OCI-M2 (cell line): ENCODE measurements around the gene HOXB4.

Experiments
- DNase-seq: peaks from one replicate; lab custom pipeline; 2025; ENCODE audit not compliant: unreplicated experiment; lab: John Stamatoyannopoulos, UW

The HOXB4 gene

DNA sequence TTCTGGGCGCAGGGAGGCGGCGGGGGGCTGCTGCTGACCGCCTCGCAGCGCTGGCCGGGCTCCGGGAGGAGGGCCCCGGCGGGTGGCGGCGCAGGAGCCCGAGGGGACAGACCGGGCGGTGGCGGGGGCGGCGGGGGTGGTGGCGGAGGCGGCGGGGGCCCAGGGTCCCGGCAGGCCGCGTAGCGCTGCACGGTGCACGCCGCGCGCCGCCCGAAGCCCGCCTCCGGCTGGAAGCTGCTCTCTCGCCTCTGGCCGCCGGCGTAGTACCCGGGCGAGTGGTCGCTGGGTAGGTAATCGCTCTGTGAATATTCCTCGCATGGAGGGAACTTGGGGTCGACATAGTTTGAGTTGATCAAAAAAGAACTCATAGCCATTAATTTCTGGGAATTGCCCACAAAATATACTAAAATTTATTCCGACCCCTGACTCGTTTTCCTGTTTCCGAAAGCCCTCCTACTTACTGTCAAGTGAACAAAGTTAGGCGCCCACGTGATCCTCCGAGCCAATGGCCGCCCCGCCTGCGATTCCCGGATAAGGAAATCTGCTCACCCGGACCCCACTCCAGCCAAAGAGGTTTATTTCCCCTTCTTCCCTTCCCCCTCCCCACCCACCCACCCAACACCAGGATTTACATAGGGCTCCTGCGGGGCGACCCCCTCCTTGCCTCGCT lies at the start of gene HOXB4:
Gene HOXB4 (minus strand): TSS at position 405 of the 670 bp plus-strand sequence. CDS start 31 bp downstream, at position 374.
- peak; percentile 42 for DNase-seq

DNA sequence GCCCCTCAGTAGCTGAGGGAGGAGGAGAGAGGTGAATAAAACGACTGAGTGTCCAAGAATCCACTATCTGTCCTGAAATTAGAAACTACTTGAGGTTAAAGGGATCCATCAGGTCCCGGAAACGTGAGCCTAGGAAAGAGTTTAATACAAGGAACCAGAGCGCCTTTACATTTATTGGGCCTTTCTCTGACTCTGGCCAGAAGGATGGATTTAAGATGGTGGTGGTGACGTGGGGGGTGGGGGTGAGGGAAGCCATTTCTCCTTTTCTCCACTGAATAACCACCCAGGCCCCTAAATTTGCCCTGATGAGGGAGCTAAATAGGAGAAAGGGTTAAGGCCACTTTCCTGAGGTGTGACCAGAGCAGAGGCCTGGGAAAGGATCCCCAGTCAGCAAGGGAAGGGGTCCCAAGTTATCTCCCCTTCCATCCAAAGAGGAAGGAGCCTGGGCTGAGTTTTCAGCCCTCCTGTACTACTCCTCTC lies 49.0 kb upstream of the HOXB4 start:
- no peak for DNase-seq

DNA sequence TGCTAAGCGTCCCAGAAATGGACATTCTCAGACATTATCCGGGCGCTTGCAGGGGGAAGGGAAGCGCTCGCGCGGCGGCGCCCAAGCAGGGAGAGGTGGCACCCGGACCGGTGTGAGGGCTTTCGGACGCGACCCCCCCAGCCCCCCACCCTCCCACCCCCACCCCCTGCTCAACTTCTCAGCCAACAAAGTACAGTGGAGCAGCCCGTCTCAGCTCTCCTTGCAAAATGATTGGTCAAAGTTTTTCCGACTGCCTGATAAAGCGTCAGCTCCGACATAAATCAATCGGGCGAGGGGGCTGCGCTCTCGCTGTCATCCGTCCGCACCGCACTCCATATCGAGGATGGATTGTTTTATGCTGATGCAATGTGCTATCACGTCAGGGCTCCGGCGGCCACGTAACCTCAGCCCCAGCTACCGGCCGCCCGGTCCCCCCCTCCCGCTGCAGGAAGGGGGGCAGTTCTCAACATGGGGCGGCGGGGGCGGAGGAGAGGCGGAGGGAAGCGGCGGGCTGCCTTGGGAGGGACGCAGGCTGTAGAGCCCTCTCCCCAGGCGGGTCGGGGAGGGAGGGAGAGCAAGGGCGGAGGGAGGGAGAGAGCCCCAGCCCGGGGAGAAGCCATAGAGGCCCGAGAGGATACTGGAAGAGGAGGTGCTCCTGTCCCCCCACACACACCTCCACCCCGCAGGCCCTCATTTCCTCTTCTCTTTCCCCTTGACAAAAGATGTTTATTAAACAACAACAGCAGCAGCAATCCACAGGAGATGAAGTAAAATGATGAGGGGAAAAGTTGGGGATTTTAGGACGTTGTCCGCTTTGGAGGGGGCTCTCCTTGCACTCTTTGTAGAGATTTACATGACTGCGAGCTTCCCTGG lies 48.3 kb upstream of the HOXB4 start, which contains the start of gene HOXB9:
Gene HOXB9 (minus strand): TSS at position 114 of the 873 bp plus-strand sequence. CDS start 89 bp downstream, at position 25.
- DNase-seq, result no peak

DNA sequence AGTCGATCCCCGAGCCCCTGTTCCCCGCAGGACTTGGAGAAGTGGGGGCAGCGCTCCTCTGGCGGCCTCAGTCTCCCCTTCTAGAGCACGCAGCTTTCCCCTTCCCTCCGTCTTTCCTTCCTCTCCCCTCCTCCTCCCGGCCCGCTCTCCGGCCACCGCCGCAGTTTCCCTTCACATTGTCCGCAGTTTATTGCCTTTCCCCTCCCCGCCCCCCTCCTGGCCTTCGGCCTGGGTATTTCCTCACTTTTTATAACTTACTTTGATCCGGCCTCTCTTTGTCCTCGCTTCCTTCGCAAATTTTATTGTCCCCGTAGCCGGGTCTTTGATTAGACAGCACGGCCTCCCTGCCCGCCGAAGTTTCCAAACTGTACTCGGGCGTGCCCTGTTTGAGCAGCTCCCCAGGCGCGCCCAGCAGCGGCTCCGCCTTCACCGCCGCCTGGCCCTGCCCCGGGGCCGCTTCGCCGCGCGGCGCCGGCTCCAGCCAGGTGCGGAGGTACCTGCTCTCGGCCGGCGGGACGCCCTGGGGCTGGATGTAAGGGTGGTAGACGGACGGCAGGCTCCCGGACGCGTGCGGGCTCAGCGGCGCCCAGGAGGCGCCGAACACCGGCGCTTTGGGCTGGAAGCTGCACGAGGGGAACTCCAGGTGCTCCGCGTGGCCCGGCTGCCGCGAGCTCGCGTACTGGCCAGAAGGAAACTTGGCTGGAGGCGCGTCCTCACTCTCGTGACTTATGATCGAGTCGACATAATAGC lies 47.5 kb upstream of the HOXB4 start:
- no peak for DNase-seq

DNA sequence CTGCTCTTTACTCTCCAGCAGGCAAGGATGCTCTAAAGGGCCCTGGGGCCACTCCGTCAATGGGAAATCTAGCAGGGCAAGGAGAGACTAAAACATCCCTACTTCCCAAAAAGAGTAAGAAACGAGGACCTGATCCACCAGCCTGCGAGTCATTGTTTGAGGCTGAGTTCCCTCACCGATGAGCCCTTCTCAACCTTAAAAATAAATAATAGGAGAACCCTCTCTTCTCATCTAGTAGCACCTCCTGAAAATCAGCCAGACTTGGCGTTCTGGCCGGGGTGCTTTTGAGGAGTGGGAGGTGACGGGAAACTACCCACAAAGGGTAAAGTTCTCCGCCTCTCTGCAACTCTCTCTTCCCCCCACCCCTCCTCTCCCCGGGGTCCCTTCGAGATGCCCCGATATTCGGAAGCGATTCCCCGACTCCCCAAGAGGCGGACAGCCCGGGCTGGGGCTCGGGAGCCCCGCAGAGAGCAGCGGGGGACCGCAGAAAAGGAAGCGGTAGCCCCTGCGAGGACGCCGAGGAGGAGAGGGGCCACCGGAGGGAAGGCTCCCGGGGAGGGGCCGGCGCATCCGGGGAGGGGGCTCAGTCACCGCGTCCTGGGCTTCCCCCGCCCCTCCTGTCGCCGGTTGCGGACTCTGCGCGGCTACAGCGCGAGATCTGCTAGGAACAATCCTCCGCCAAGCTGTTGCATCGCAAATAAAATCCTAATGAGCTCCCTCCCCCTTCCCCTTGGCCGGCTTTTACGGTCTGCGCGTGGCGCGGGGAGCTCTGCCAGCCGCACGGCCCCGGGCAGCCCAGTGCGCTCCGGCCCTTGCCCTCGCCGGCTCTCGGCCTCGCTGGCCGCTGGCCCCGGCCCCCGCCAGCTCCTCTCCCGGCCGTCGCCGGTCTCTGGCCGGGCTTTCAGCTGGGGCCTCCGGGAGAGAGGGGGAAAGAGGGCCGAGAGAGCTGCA lies 46.7 kb upstream of the HOXB4 start:
- no peak for DNase-seq

DNA sequence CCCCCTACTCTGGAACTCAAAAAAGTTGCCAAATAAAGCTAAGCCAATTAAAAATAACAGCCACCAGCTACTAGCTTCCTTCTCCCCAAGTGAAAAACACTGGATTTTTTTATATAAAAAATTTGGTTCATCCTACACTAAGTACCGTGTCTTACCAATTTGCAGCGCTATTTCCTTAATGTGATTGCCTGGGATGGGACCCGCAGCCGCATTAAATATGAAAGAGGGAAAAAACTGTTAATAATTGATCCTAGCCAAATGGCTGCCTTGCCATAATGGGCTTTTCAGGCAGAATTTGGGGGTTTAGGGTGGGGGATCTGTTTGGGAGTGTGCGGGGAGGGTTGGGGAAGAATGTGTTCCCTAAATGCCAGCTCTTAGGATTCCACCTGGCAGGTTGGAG lies 46.0 kb upstream of the HOXB4 start:
- DNase-seq, result no peak

DNA sequence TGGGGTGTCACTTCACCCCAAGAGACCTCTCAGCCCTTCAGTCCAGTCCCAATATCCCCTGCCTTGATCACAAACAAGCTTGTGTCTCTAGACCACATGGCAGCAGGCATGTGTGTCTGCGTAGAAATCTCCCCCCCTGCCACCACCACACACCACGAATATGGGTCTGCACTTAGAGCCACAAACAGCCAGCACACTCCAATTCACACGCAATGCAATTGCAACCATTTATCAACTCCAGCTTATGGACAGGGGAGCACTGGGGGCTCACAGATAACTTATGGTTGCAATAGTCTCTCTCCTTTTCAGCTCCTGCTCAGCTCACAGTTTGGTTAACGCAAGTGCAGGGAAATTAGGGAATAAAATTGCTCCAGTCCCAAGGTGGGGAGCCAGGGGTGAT lies 45.4 kb upstream of the HOXB4 start:
- DNase-seq, result no peak

DNA sequence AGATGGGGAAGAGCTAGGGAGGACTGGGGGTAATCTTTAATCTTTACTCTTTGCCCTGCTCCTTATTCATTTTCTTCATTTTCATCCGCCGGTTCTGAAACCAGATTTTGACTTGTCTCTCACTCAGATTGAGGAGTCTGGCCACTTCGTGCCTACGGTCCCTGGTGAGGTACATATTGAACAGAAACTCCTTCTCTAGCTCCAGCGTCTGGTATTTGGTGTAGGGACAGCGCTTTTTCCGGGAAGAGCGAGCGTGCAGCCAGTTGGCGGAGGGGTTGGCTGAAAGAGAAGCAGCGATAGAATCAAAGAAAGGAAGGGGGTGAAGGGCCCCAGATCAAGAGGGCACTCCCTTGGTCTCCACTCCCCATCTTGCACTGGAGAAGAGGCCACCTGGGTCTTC lies 44.7 kb upstream of the HOXB4 start:
- DNase-seq, result no peak

DNA sequence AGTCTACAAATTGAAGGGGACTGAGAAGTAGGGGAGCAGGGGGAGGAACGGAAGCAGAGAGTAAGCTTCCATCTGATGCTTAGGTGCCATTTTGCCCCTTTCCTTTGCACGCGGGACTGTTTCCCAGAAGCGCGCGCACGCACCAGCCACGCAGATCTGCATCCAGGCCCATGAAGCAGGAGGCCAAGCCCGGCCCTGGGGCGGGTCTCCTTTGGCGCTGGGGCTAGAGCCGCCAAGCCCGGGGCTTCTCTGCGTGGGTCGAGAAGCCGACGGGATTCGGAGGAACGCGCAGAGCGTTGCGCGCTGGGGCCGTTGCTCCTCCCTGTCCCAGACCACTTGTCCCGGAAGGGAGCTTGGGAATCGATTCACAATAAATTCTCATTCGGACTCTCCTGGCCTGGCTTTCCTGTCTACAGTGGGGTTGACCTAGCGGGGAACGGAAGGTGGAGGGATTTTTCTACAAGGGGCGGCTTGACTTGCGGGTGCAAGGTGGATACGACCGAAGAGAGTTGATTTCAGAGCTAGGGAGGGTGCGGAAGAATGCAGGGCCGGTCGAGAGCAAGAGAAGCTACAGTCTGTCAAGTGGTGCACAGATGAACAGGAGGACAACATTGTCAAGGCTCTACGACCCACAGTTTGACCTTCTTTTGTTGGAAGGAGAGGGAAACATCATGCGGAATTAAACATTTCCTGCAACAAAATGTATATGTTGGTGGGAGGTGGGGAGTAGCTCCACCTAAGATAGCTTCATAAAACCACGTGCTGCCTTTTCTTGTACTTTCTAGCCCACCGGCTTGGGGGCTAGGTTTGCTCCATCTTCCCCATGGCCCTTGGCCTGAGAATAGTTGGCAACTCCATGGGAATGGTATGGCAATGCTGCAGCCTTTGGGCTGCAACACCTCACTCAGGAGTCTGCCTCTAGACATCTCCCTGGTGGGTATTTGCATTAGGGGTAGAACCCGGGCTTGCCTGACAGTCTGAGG lies 43.6 kb upstream of the HOXB4 start:
- no peak for DNase-seq

DNA sequence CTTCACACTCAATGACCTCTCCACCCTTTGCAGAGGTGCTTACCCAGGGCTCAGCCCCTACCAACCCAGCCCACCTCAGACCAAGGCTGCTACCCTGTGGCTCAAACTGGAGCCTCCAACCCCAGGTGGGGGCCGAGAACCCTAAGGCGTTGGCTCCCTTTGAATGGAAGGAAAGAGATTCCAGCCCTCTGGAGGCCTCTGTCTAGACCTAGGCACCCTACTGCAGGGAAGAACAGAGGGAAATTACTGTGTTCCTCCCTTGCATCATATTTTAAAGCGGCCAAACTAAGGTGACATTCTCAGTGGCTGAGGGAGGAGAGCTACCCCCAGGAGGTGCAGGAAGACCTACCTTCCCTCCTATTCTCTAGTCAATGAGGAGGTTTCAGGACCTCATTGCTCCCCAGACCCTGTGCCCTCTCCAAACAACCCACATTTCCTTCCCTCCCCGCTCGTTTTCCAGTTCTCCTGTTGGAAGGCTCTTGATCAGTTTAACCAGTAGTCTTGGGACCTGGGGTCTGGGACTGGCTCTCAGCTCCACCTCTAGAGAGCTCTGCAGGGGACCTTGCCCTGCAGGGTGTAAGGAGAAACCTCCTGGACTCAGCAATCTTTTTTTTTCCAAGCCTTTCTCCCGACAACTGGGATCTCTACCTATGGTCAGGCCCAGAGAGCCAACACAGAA lies 42.5 kb upstream of the HOXB4 start:
- no peak for DNase-seq

DNA sequence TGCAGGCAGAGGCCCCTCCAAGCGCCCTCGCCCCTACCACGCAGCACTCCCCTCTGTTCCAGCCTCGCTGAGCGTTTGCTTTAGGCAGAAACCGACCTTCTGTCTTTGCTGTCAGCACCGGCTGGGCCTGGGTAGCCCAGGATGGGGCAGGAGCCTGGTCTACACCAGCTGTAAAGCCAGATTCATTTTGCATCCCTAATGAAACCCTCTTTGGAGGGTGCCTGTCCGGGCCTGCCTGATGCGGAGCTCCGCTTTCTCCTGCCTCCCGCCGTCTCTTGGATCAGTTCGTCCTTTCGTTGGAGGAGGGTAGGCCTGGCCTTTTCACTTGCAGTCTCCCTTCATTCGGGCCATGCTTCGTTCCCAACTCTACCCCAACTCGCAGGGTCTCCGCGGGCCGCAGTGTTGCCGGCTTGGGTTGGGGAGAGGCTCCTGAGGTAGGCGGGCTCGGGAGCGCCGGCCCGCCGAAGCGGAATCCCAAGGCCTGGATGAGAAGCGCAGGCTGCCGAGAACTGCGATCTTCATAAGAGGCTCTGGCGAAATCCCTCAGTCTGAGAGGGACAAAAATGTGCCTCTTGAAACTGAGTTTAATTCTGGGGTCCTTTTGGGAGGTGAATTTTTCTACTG lies 41.8 kb upstream of the HOXB4 start:
- DNase-seq, result no peak

DNA sequence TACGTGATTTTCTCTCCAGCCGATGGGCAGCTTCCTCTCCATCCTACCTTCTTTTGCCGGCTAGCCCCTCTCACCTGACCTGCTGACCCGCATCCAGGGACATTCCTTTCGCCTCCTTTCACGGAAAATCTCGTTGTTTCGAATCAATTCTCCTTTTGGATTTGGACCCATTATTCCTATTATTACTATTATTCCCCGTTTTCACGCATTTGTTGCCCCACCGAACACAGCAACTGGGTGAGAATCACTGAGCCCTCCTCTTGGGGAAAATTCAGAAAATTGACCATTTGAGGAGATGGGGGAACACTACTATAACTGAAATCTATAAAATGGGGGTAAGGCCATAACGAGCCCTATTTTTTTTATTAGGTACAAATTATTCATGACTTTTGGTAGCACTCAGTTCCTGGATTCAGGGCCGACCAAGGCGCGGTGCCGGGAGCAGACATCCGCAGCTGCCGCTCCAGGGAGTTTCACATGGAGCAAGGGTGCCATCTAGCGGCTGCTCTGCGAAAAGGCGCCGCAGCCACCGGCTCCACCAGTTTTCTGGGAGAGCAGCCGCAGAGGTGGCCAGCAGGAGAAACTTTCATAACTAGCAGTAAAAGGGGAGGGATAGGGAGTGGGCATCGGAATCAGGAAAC lies 40.2 kb upstream of the HOXB4 start:
- DNase-seq, result peak; percentile 58

DNA sequence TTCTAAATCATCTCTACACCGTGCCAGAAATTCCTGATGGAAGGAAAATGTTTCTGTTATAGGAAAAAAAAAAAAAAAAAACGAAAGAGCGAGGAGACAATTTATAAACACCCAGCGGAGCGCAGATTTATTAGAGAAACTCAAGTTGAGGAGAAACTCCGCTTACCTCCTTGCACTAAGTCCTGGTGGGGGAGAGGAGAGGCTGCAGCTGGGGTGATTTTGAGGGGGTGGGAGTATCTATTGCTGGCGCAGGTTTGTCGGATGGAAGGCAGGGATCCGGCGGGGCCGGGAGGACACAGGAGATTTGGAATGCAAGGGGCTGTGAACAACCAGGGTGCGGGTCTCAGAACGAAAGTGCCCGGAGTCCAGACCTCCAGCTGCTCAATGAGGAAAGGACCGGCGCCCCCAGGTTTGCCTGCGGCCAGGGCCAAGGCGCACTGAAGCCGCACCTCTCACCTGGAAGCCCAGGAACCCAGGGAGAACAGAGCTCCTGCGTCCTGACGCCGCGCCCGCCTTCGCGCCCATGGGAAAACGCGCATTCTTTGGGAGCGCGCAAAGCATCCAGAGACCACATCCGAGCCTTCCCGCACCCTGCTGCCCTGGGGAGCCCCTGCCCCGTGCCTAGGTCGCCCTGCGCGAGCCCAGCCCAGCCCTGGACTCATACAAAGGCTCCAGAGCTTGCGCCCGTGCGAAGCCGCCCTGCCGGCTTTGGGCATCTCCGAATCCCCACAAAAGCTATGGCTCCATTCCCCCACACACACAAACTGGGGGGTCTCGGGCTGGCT lies 39.5 kb upstream of the HOXB4 start:
- DNase-seq, result no peak

DNA sequence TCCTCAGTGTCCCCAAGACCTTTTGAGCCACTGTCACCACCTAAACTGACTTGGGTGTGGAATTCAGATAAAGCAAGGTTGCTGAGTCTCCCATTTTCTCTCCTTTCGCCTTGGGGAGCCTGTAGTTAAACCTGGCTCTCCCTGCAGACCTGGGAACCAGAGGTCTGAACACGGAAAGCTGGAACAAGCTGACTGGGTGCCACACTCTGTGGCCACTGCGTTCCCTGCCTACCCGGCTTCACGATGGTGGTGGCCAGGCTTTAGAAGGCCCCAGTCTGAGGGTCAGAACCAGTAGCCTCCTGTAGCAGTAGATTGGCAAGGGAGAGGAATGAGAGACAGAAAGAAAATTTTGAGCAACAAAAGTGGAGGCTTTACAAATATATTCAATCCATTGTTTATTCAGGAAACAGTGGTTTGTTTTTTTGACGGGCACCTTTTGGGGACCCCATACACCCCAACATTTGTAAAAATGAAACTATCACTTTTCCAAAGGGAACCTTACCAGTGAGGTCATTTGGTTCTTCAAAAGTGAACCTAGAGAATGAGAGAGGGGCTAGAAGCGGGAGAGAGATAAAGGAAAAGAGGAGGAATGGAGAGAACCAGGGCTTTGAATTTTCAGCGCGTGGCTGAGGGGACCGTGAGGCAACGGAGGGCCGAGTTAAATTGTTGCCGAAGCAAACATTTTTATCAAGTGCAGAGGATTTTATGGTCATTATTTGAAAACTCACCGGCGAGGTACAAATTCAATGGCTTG lies 38.7 kb upstream of the HOXB4 start:
- DNase-seq, result no peak

DNA sequence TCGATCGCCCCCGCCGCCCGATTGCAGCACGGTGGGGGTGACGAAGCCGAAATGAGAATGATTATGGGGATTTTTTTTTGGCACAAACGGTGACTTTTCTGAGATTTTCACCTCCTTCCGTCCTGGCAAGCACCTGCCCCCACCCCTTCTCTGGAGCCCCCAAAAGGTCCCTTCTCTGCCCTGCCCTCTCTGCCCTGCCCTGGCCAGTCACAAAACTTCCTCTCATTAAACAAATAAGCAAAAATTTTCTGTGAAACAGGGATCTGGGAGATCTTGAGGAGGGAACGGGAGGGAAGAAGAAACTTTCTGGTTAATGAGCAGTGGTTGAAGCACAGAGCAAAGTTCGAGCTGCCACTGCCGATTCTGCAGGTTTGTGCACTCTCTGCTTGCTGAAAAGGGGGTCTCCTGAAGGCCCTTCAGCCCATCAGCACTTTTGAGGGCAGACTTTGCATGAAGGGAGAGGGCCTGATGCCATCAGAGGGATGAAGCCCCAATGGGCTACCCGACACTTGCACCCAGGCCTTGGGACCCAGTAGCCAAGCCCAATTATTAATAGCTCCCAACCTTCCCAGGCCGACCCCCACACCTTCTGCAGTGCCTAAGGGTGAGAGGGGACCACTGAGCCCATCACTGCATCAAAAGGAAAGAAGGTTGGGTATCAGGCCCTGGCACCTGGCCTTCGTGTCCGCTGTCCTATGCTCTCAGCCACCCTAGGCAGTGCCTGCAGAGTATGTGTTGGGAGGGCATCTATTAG lies 38.0 kb upstream of the HOXB4 start:
- DNase-seq, result no peak
